HepG2 (cell line): ENCODE measurements around the gene PIK3R5. TPM values are rescaled to one million over a fixed set of nuclear protein-coding genes. Genes with fewer than 3 reads are reported as not detected.

Experiments used
- ATAC-seq: fragments of 200-7000 bp; cut with Tn5 transposase; 3 replicates; pipeline ENCODE4 v1.9.1; 2020; ENCODE audit warnings: mild to moderate bottlenecking, moderate library complexity
- BruUV-seq: library from RNA; stranded (reverse); fragments of 400-500 nt; replicated peaks from 2 replicates; lab custom pipeline; 2021; lab: Mats Ljungman, UMichigan
- CTCF ChIA-PET: fragments of 300-600 bp; formaldehyde crosslinking; extraction: SDS; loops from one replicate; lab custom pipeline; 2021; ENCODE audit warnings: low total read pairs, inconsistent platforms, low intra/inter-chr PET ratio; lab: Yijun Ruan, JAX
- POLR2A ChIA-PET: fragments of 350-600 bp; sonication (Branson Sonifier 250); formaldehyde crosslinking; loops from one replicate; lab custom pipeline; 2020; ENCODE audit warnings: antibody characterized with exemption, inconsistent platforms; lab: Yijun Ruan, JAX
- DNase-seq: peaks from one replicate; pipeline ENCODE4 v3.0.0-alpha.2; 2015; ENCODE audit warnings: low spot score
- FAIRE-seq: peaks from 3 replicates; lab custom pipeline; 2011; peaks lifted over from hg19 to GRCh38; lab: Jason Lieb, UNC
- H2AFZ ChIP-seq: one replicate; pipeline ENCODE4 v1.6.1; 2011; ENCODE audit warnings: low read length, inconsistent platforms
- H3K27ac ChIP-seq: fragments of 300-600 bp; 3 replicates; pipeline ENCODE4 v1.8.0; 2011; ENCODE audit warnings: mixed run types, mild to moderate bottlenecking, mixed read lengths, low read length, inconsistent platforms; ENCODE audit not compliant: insufficient read depth; ENCODE audit errors: extremely low read length
- H3K27me3 ChIP-seq, 2 experiments: fragments of 200-600 bp in 1 of 2; 2 replicates in 1 of 2; 3 replicates in 1 of 2; pipeline versions ENCODE4 v1.6.0 to v1.8.0; 2011; ENCODE audit warnings: low read length in 2 of 2, mild to moderate bottlenecking in 2 of 2, moderate library complexity in 2 of 2, inconsistent platforms in 1 of 2; ENCODE audit not compliant: insufficient read depth in 2 of 2, control insufficient read depth in 1 of 2
- H3K36me3 ChIP-seq, 2 experiments: fragments of 200-600 bp in 1 of 2; replicated peaks in 1 of 2; 2 replicates in 1 of 2; 3 replicates in 1 of 2; pipeline versions ENCODE4 v1.5.1 to v1.8.0; 2011; ENCODE audit warnings: low read length in 2 of 2, inconsistent platforms in 1 of 2; ENCODE audit not compliant: insufficient read depth in 2 of 2, control insufficient read depth in 1 of 2
- H3K4me1 ChIP-seq: 2 replicates; pipeline ENCODE4 v1.5.1; 2012; ENCODE audit warnings: low read length, inconsistent platforms; ENCODE audit not compliant: insufficient read depth
- H3K4me2 ChIP-seq: 2 replicates; pipeline ENCODE4 v1.6.0; 2011; ENCODE audit warnings: low read depth, low read length, inconsistent platforms
- H3K4me3 ChIP-seq, 3 experiments: fragments of 200-600 bp in 1 of 3; sonication (generic), shearing (Covaris generic) in 1 of 3; replicated peaks in 1 of 3; 2 replicates each; pipeline ENCODE4 v1.5.1; 2011 to 2016; ENCODE audit warnings: low read length in 3 of 3, inconsistent platforms in 2 of 3, low read depth in 2 of 3, mild to moderate bottlenecking in 2 of 3, control low read depth in 1 of 3, mixed read lengths in 1 of 3; ENCODE audit not compliant: insufficient read depth in 1 of 3
- H3K79me2 ChIP-seq: one replicate; pipeline ENCODE4 v1.6.1; 2011; ENCODE audit warnings: low read length, inconsistent platforms; ENCODE audit not compliant: insufficient read depth
- H3K9ac ChIP-seq: 2 replicates; pipeline ENCODE4 v1.6.0; 2011; ENCODE audit warnings: mild to moderate bottlenecking, low read depth, low read length, inconsistent platforms; ENCODE audit not compliant: insufficient read depth
- H3K9me3 ChIP-seq: 2 replicates; pipeline ENCODE4 v1.5.1; 2012; ENCODE audit warnings: mild to moderate bottlenecking, low read length
- H4K20me1 ChIP-seq: 2 replicates; pipeline ENCODE4 v1.6.0; 2011; ENCODE audit warnings: inconsistent platforms, mild to moderate bottlenecking, low read length, moderate library complexity; ENCODE audit not compliant: insufficient read depth
- CBFB ChIP-seq: sonication (generic); formaldehyde crosslinking; IDR thresholded peaks from 2 replicates; pipeline ENCODE4 v1.4.0; 2020; ENCODE audit warnings: missing genetic modification reagents
- HBP1 ChIP-seq: IDR thresholded peaks from 2 replicates; pipeline ENCODE4 v1.6.1; 2016; ENCODE audit warnings: low read depth, control low read depth
- HMG20B ChIP-seq: conservative IDR thresholded peaks from 2 replicates; pipeline ENCODE4 v1.6.1; 2016; ENCODE audit warnings: missing genetic modification reagents, missing compliant biosample characterization
- SNRNP70 ChIP-seq: fragments of 200-400 bp; formaldehyde crosslinking; IDR thresholded peaks from 2 replicates; pipeline ENCODE4 v1.6.1; 2017; ENCODE audit warnings: mild to moderate bottlenecking, low read depth, low read length, moderate library complexity
- THAP9 ChIP-seq: sonication (generic); formaldehyde crosslinking; IDR thresholded peaks from 2 replicates; pipeline ENCODE4; 2020; ENCODE audit warnings: missing genetic modification reagents, mild to moderate bottlenecking, borderline replicate concordance
- ZNF256 ChIP-seq: sonication (generic); formaldehyde crosslinking; conservative IDR thresholded peaks from 2 replicates; pipeline ENCODE4 v1.4.0; 2020; ENCODE audit warnings: missing genetic modification reagents
- ZNF33B ChIP-seq: sonication (generic); formaldehyde crosslinking; IDR thresholded peaks from 2 replicates; pipeline ENCODE4 v1.5.1; 2020; ENCODE audit warnings: mild to moderate bottlenecking, missing genetic modification reagents
- ZNF619 ChIP-seq: sonication (generic); formaldehyde crosslinking; IDR thresholded peaks from 2 replicates; pipeline ENCODE4 v1.4.0; 2020; ENCODE audit warnings: mild to moderate bottlenecking, missing genetic modification reagents
- ZNF746 ChIP-seq: sonication (generic); formaldehyde crosslinking; IDR thresholded peaks from 2 replicates; pipeline ENCODE4 v1.8.0; 2022; ENCODE audit warnings: mild to moderate bottlenecking, missing genetic modification reagents
- ZZZ3 ChIP-seq: sonication (generic); formaldehyde crosslinking; IDR thresholded peaks from 2 replicates; pipeline ENCODE4 v1.4.0; 2020; ENCODE audit warnings: missing genetic modification reagents, mild to moderate bottlenecking, borderline replicate concordance
- WGBS: methylation state at CpG from one replicate; pipeline ENCODE4 v1.1.6; 2017; ENCODE audit warnings: low lambda C conversion rate; 5-methylcytosine and 5-hydroxymethylcytosine counted together
- in situ Hi-C: cut with HindIII; loops from 2 replicates; pipeline ENCODE4 v1.10.0; 2017; ENCODE audit warnings: low pct_unique_long_range_greater_than_20kb; ENCODE audit not compliant: extremely low pct_ligation_motif_present
- intact Hi-C: fragments of 100-400 bp; cut with micrococcal nuclease; formaldehyde crosslinking; loops from one replicate; pipeline ENCODE4 v1.10.0; 2022; ENCODE audit not compliant: unreplicated experiment
- polyA plus RNA-seq, 8 experiments: library from polyadenylated mRNA; depleted of rRNA in 3 of 8; stranded (reverse) in 7 of 8; unstranded in 1 of 8; fragments of >200 nt; fragmentation: Illumina TruSeq in 4 of 8; extraction: Trizol in 4 of 8; gene quantifications; 2 replicates each; pipeline versions ENCODE4 v1.2.1 to v1.2.3, GENCODE V29; 2011 to 2016; ENCODE audit warnings: low read depth in 4 of 8, missing spikeins in 1 of 8, mixed read lengths in 1 of 8; ENCODE audit not compliant: insufficient read depth in 1 of 8
- total RNA-seq, 5 experiments: library from RNA; depleted of rRNA; stranded (reverse); fragments of >200 nt; fragmentation: Illumina TruSeq; extraction: Trizol; gene quantifications; 2 replicates each; pipeline ENCODE4 v1.2.3, GENCODE V29; 2016; ENCODE audit warnings: low read depth in 1 of 5
- TF ChIP-seq, protein P1 (sequence below): IDR thresholded peaks from 2 replicates; pipeline ENCODE4 v1.6.1; 2016; ENCODE audit warnings: low read depth
- TF ChIP-seq, protein P2 (sequence below): sonication (generic); formaldehyde crosslinking; IDR thresholded peaks from 2 replicates; pipeline ENCODE4 v1.4.0; 2020; ENCODE audit warnings: mild to moderate bottlenecking, missing genetic modification reagents
- TF ChIP-seq, protein P3 (sequence below): sonication (generic); formaldehyde crosslinking; IDR thresholded peaks from 2 replicates; pipeline ENCODE4 v1.5.0; 2020; ENCODE audit warnings: missing genetic modification reagents, mild to moderate bottlenecking, borderline replicate concordance

The PIK3R5 gene
- total and polyA plus RNA-seq, 2 of the 13 experiments (the other 11 are each of a cell fraction or from before 2014, with no cell fraction given), result not detected

GRCh38 chr17:8851600-8851999 is 113.9 kb downstream of the PIK3R5 start:
- H3K9me3 ChIP-seq, result no peaks in the 10 kb centered on the region
- no peaks in the 10 kb centered on the region for H3K36me3 ChIP-seq
- intact Hi-C loops, result no loop called here
- FAIRE-seq, result no peak
- in situ Hi-C loops, result no loop called here
- H3K4me3 ChIP-seq, result no peak overlapping the region
- no peaks in the 10 kb centered on the region; a peak in 1 of 5 replicates for H3K27me3 ChIP-seq
- H3K4me2 ChIP-seq, result no peak overlapping the region
- peaks cover 5% of the 10 kb centered on the region for H3K4me1 ChIP-seq
- ATAC-seq, result no peak
- no peaks in the 10 kb centered on the region for H3K79me2 ChIP-seq
- ChIA-PET CTCF (no interaction called here), POLR2A (no interaction called here)
- no TSS peak for BruUV-seq
- no peak overlapping the region for H3K27ac ChIP-seq
- no peaks in the 10 kb centered on the region for H4K20me1 ChIP-seq
- 71% methylated on average over 5 of the region's 5 CpGs for WGBS
- no peak for DNase-seq
- H2AFZ ChIP-seq, result no peak overlapping the region
- H3K9ac ChIP-seq, result no peak overlapping the region
- TF ChIP-seq ZNF746 (CRISPR knock-in tag) (no peak), ZNF33B (CRISPR knock-in tag) (no peak), THAP9 (no peak), ZZZ3 (CRISPR knock-in tag) (no peak), ZNF256 (CRISPR knock-in tag) (no peak), CBFB (CRISPR knock-in tag) (no peak), SNRNP70 (no peak), HMG20B (CRISPR knock-in tag) (no peak), HBP1 (CRISPR knock-in tag) (no peak), ZNF619 (CRISPR knock-in tag) (no peak)
- TF ChIP-seq, protein P1, sequence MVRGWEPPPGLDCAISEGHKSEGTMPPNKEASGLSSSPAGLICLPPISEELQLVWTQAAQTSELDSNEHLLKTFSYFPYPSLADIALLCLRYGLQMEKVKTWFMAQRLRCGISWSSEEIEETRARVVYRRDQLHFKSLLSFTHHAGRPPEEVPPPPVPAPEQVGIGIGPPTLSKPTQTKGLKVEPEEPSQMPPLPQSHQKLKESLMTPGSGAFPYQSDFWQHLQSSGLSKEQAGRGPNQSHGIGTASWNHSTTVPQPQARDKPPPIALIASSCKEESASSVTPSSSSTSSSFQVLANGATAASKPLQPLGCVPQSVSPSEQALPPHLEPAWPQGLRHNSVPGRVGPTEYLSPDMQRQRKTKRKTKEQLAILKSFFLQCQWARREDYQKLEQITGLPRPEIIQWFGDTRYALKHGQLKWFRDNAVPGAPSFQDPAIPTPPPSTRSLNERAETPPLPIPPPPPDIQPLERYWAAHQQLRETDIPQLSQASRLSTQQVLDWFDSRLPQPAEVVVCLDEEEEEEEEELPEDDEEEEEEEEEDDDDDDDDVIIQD (CRISPR knock-in tag), result no peak
- TF ChIP-seq, protein P2, sequence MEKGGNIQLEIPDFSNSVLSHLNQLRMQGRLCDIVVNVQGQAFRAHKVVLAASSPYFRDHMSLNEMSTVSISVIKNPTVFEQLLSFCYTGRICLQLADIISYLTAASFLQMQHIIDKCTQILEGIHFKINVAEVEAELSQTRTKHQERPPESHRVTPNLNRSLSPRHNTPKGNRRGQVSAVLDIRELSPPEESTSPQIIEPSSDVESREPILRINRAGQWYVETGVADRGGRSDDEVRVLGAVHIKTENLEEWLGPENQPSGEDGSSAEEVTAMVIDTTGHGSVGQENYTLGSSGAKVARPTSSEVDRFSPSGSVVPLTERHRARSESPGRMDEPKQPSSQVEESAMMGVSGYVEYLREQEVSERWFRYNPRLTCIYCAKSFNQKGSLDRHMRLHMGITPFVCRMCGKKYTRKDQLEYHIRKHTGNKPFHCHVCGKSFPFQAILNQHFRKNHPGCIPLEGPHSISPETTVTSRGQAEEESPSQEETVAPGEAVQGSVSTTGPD (CRISPR knock-in tag), result no peak
- TF ChIP-seq, protein P3, sequence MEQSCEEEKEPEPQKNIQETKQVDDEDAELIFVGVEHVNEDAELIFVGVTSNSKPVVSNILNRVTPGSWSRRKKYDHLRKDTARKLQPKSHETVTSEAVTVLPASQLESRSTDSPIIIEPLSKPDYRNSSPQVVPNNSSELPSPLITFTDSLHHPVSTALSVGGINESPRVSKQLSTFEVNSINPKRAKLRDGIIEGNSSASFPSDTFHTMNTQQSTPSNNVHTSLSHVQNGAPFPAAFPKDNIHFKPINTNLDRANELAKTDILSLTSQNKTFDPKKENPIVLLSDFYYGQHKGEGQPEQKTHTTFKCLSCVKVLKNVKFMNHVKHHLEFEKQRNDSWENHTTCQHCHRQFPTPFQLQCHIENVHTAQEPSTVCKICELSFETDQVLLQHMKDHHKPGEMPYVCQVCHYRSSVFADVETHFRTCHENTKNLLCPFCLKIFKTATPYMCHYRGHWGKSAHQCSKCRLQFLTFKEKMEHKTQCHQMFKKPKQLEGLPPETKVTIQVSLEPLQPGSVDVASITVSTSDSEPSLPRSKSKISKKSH (CRISPR knock-in tag), result no peak
